CD14-positive monocyte (primary cell): Measurements from ENCODE around the gene TMEM185B. TPM values are rescaled to one million over a fixed set of nuclear protein-coding genes. Genes with fewer than 3 reads are reported as not detected.

Experiments
- DNase-seq, 3 donors: peaks; one replicate each; pipeline ENCODE4 v3.0.0-alpha.2; 2011 to 2022
- H2AFZ ChIP-seq: 2 replicates; pipeline ENCODE4 v1.6.0; 2012; ENCODE audit warnings: mild to moderate bottlenecking, low read depth, low read length, inconsistent platforms; ENCODE audit not compliant: insufficient read depth, poor library complexity, severe bottlenecking
- H3K27ac ChIP-seq, 2 donors: 1 replicate in 1 of 2; 2 replicates in 1 of 2; pipeline ENCODE4 v1.5.1; 2012 to 2013; ENCODE audit warnings: low read length in 2 of 2, control low read depth in 1 of 2, inconsistent platforms in 1 of 2, low read depth in 1 of 2, mild to moderate bottlenecking in 1 of 2
- H3K27me3 ChIP-seq, 2 donors: one replicate each; pipeline versions ENCODE4 v1.6.0 to v1.6.1; 2011 to 2013; ENCODE audit warnings: low read length in 2 of 2; ENCODE audit not compliant: control insufficient read depth in 2 of 2, insufficient read depth in 2 of 2
- H3K36me3 ChIP-seq, 2 donors: replicated peaks in 1 of 2; 1 replicate in 1 of 2; 2 replicates in 1 of 2; pipeline versions ENCODE4 v1.5.1 to v1.6.1; 2012 to 2013; ENCODE audit warnings: low read length in 2 of 2, control low read depth in 1 of 2, inconsistent platforms in 1 of 2, mild to moderate bottlenecking in 1 of 2; ENCODE audit not compliant: insufficient read depth in 2 of 2, control insufficient read depth in 1 of 2
- H3K4me1 ChIP-seq, 2 donors: 1 replicate in 1 of 2; 2 replicates in 1 of 2; pipeline versions ENCODE4 v1.5.1 to v1.6.1; 2012 to 2013; ENCODE audit warnings: low read length in 2 of 2, control low read depth in 1 of 2, inconsistent platforms in 1 of 2, mild to moderate bottlenecking in 1 of 2, moderate library complexity in 1 of 2; ENCODE audit not compliant: insufficient read depth in 2 of 2, control insufficient read depth in 1 of 2
- H3K4me2 ChIP-seq: replicated peaks from 2 replicates; pipeline ENCODE3; 2012; ENCODE audit warnings: low read length, moderate library complexity, mild to moderate bottlenecking; ENCODE audit not compliant: poor library complexity, severe bottlenecking; ENCODE audit errors: extremely low read depth
- H3K4me3 ChIP-seq, 3 experiments: fragments of 200-600 bp in 1 of 3; sonication (generic) in 1 of 3; replicated peaks in 1 of 3; 1 replicate in 2 of 3; 2 replicates in 1 of 3; pipeline ENCODE4 v1.5.1; 2011 to 2013; ENCODE audit warnings: low read length in 3 of 3, mild to moderate bottlenecking in 3 of 3, control low read depth in 2 of 3, low read depth in 2 of 3, inconsistent platforms in 1 of 3, moderate library complexity in 1 of 3
- H3K79me2 ChIP-seq: 2 replicates; pipeline ENCODE4 v1.6.0; 2012; ENCODE audit warnings: mild to moderate bottlenecking, control low read depth, inconsistent platforms, low read length, moderate library complexity; ENCODE audit not compliant: insufficient read depth
- H3K9ac ChIP-seq: 2 replicates; pipeline ENCODE4 v1.6.0; 2017; ENCODE audit warnings: low read length, mild to moderate bottlenecking; ENCODE audit not compliant: insufficient read depth, poor library complexity, severe bottlenecking
- H3K9me3 ChIP-seq, 2 donors: replicated peaks in 1 of 2; 1 replicate in 1 of 2; 2 replicates in 1 of 2; pipeline versions ENCODE4 v1.5.1 to v1.6.1; 2012 to 2013; ENCODE audit warnings: low read length in 2 of 2, control low read depth in 1 of 2; ENCODE audit not compliant: control insufficient read depth in 1 of 2, insufficient read depth in 1 of 2
- H4K20me1 ChIP-seq: 2 replicates; pipeline ENCODE4 v1.6.0; 2012; ENCODE audit warnings: mild to moderate bottlenecking, low read length, control low read depth, moderate library complexity; ENCODE audit not compliant: insufficient read depth
- H3K27ac Mint-ChIP-seq, 7 donors: one replicate each; pipeline ENCODE4 v1.8.0; 2020; ENCODE audit warnings: mild to moderate bottlenecking in 7 of 7, mixed read lengths in 7 of 7, moderate library complexity in 6 of 7, inconsistent platforms in 2 of 7
- H3K27me3 Mint-ChIP-seq, 3 donors: one replicate each; pipeline ENCODE4 v1.8.0; 2021 to 2022; ENCODE audit warnings: low read depth in 3 of 3, mild to moderate bottlenecking in 3 of 3, mixed read lengths in 3 of 3, moderate library complexity in 3 of 3, inconsistent platforms in 1 of 3
- H3K36me3 Mint-ChIP-seq, 2 donors: one replicate each; pipeline ENCODE4 v1.8.0; 2020; ENCODE audit warnings: mixed read lengths in 2 of 2, inconsistent platforms in 1 of 2, mild to moderate bottlenecking in 1 of 2
- H3K4me1 Mint-ChIP-seq: one replicate; pipeline ENCODE4 v1.8.0; 2020; ENCODE audit warnings: mild to moderate bottlenecking, mixed read lengths
- H3K4me3 Mint-ChIP-seq, 2 donors: one replicate each; pipeline ENCODE4 v1.8.0; 2020; ENCODE audit warnings: mild to moderate bottlenecking in 2 of 2, mixed read lengths in 2 of 2, moderate library complexity in 1 of 2
- H3K9me3 Mint-ChIP-seq, 7 donors: one replicate each; pipeline ENCODE4 v1.8.0; 2020 to 2022; ENCODE audit warnings: mixed read lengths in 7 of 7, mild to moderate bottlenecking in 6 of 7, moderate library complexity in 6 of 7, inconsistent platforms in 2 of 7
- WGBS: methylation state at CpG from one replicate; pipeline ENCODE4 v1.1.5; 2013; ENCODE audit warnings: missing lambda C conversion rate; ENCODE audit not compliant: insufficient coverage; 5-methylcytosine and 5-hydroxymethylcytosine counted together
- intact Hi-C, 2 donors: fragments of 100-400 bp; cut with micrococcal nuclease; formaldehyde crosslinking; loops; one replicate each; pipeline versions ENCODE4 v1.15.0 to v1.15.1; 2023
- polyA plus RNA-seq, 3 donors: library from polyadenylated mRNA; depleted of rRNA in 1 of 3; unstranded in 2 of 3; stranded (reverse) in 1 of 3; fragments of 300-500 nt in 2 of 3; fragments of >200 nt in 1 of 3; fragmentation: Illumina TruSeq in 2 of 3; gene quantifications; 1 replicate in 2 of 3; 2 replicates in 1 of 3; pipeline ENCODE4 v1.2.3, GENCODE V29; 2012 to 2021
- TF ChIP-seq, protein P1 (sequence below): fragments of 200-600 bp; IDR thresholded peaks from one replicate; pipeline ENCODE4 v1.8.0; 2022; ENCODE audit warnings: antibody characterized with exemption, mild to moderate bottlenecking

TMEM185B gene
- polyA plus RNA-seq, 3 donors, result 9.7 to 20.4 (median 18.1) TPM

DNA sequence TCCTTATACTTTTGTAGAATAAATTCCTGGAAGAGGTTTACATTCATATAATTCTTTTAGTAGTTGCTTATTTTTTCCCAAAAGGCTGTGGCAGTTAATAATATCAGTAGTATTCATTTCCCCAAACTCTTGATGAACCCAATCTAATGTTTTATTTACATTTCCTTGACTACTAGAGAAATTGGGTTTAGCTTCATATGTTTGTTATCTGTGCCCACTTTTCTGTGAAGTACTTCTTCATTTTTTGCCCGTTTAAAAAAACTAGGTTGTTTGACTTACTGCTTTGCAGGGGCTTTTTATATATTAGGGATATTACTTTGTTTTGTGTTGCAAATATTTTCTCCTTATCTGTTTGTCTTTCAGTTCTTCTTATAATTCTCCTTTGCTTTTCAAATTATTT is 46.6 kb upstream of the TMEM185B start:
- H3K4me3 Mint-ChIP-seq, result no peak overlapping the region
- peaks cover 53% of the 10 kb centered on the region for H3K4me1 Mint-ChIP-seq
- H3K27ac Mint-ChIP-seq, result peak overlapping the region in 3 of 7 donors; percentile 0 to 49 (median 21)

DNA sequence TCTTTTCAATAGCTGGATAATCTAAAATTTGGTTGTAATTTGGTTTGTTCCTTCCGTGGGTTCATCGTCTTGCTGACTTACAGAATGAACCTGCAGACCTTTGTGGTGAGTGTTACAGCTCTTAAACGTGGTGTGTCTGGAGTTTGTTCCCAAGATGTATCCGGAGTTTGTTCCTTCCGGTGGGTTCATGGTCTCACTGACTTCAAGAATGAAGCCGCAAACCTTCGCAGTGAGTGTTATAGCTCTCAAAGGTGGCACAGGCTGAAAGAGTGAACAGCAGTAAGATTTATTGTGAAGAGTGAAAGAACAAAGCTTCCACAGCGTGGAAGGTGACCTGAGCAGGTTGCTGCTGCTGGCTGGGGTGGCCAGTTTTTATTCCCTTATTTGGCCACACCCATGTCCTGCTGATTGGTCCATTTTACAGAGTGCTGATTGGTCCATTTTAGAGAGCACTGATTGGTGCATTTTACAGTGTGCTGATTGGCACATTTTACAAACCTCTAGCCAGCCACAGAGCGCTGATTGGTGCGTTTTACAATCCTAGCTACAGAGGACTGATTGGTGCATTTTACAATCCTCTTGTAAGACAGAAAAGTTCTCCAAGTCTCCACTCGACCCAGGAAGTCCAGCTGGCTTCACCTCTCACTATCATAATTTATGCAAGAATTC is 46.0 kb upstream of the TMEM185B start:
- intact Hi-C loops, result no loop called here
- TF ChIP-seq, protein P1, sequence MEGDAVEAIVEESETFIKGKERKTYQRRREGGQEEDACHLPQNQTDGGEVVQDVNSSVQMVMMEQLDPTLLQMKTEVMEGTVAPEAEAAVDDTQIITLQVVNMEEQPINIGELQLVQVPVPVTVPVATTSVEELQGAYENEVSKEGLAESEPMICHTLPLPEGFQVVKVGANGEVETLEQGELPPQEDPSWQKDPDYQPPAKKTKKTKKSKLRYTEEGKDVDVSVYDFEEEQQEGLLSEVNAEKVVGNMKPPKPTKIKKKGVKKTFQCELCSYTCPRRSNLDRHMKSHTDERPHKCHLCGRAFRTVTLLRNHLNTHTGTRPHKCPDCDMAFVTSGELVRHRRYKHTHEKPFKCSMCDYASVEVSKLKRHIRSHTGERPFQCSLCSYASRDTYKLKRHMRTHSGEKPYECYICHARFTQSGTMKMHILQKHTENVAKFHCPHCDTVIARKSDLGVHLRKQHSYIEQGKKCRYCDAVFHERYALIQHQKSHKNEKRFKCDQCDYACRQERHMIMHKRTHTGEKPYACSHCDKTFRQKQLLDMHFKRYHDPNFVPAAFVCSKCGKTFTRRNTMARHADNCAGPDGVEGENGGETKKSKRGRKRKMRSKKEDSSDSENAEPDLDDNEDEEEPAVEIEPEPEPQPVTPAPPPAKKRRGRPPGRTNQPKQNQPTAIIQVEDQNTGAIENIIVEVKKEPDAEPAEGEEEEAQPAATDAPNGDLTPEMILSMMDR, result no peak
- peaks cover 100% of the 10 kb centered on the region for H3K79me2 ChIP-seq
- Mint-ChIP-seq H3K4me3 (no peak overlapping the region), H3K36me3 (peaks cover 26 to 39% of the 10 kb centered on the region in 2 donors), H3K4me1 (peaks cover 59% of the 10 kb centered on the region), H3K27ac (peak overlapping the region in 4 of 7 donors; percentile 23 to 64 (median 42)), H3K9me3 (peaks cover 3 to 11% (median 8%) of the 10 kb centered on the region in 7 donors), H3K27me3 (peaks cover 0 to 5% (median 2%) of the 10 kb centered on the region in 3 donors)
- no peak overlapping the region for H3K4me2 ChIP-seq
- 71% methylated on average over 9 of the region's 11 CpGs for WGBS
- no peak for DNase-seq
- peaks cover 0 to 18% of the 10 kb centered on the region in 2 donors for H3K36me3 ChIP-seq
- H3K9me3 ChIP-seq, result peaks cover 3 to 5% of the 10 kb centered on the region in 2 donors
- H3K4me1 ChIP-seq, result peaks cover 11 to 19% of the 10 kb centered on the region in 2 donors
- no peaks in the 10 kb centered on the region for H3K27me3 ChIP-seq
- no peak overlapping the region for H3K9ac ChIP-seq
- no peak overlapping the region for H3K4me3 ChIP-seq
- peak overlapping the region in 1 of 2 donors; percentile 17 for H3K27ac ChIP-seq
- no peak overlapping the region for H2AFZ ChIP-seq
- H4K20me1 ChIP-seq, result peaks cover 100% of the 10 kb centered on the region

More for the DNA sequence above, 46.6 kb upstream of the TMEM185B start:
- H3K9me3 ChIP-seq, result peaks cover 3 to 5% of the 10 kb centered on the region in 2 donors
- Mint-ChIP-seq H3K27me3 (peaks cover 0 to 5% (median 2%) of the 10 kb centered on the region in 3 donors), H3K36me3 (peaks cover 26 to 42% of the 10 kb centered on the region in 2 donors), H3K9me3 (peaks cover 3 to 11% (median 8%) of the 10 kb centered on the region in 7 donors)
- no peak for DNase-seq
- no peaks in the 10 kb centered on the region for H3K27me3 ChIP-seq
- TF ChIP-seq, protein P1, result no peak
- no CpG with 5 or more reads among the region's 1 CpG for WGBS
- H3K4me3 ChIP-seq, result no peak overlapping the region
- H3K4me2 ChIP-seq, result no peak overlapping the region
- no peak overlapping the region for H2AFZ ChIP-seq
- H4K20me1 ChIP-seq, result peaks cover 100% of the 10 kb centered on the region
- intact Hi-C loops, result no loop called here
- H3K27ac ChIP-seq, result no peak overlapping the region
- H3K9ac ChIP-seq, result no peak overlapping the region
- H3K79me2 ChIP-seq, result peaks cover 100% of the 10 kb centered on the region
- H3K36me3 ChIP-seq, result peaks cover 0 to 18% of the 10 kb centered on the region in 2 donors
- peaks cover 5 to 13% of the 10 kb centered on the region in 2 donors for H3K4me1 ChIP-seq
